Posterior cingulate gyrus (tissue), 11 donors: ENCODE results near the gene TNS4.

Experiments
- DNase-seq, 10 donors: peaks; one replicate each; pipeline versions ENCODE4 v3.0.0 to v3.0.0-alpha.2; 2020 to 2021; ENCODE audit warnings: mixed read lengths in 3 of 10
- intact Hi-C: fragments of 100-400 bp; cut with DNase I; formaldehyde crosslinking; loops from one replicate; pipeline ENCODE4 v1.15.1; 2023

The TNS4 gene

GRCh38 chr17:40518401-40519088 lies 17.1 kb upstream of the TNS4 start:
- no peak for DNase-seq
- intact Hi-C loops = no loop called here

- intact Hi-C loops = no loop called here
- no peak for DNase-seq
Measured at GRCh38 chr17:40517981-40518380, 16.6 kb upstream of the TNS4 start.

- intact Hi-C loops = no loop called here
- no peak for DNase-seq
Measured at GRCh38 chr17:40517286-40517662, 15.9 kb upstream of the TNS4 start.

GRCh38 chr17:40516581-40517285 lies 15.3 kb upstream of the TNS4 start:
- no peak for DNase-seq
- intact Hi-C loops = no loop called here

GRCh38 chr17:40515491-40516041 lies 14.1 kb upstream of the TNS4 start:
- intact Hi-C loops = no loop called here
- DNase-seq = no peak

- no peak for DNase-seq
- intact Hi-C loops = no loop called here
Measured at GRCh38 chr17:40515011-40515410, 13.6 kb upstream of the TNS4 start.

- DNase-seq = no peak
- intact Hi-C loops = no loop called here
Measured at GRCh38 chr17:40514013-40514875, 12.8 kb upstream of the TNS4 start.

- intact Hi-C loops = no loop called here
- no peak for DNase-seq
Measured at GRCh38 chr17:40511667-40512220, 10.3 kb upstream of the TNS4 start.

- no peak for DNase-seq
- intact Hi-C loops = no loop called here
Measured at GRCh38 chr17:40511136-40511535, 9.7 kb upstream of the TNS4 start.

GRCh38 chr17:40510328-40510648 lies 8.9 kb upstream of the TNS4 start:
- intact Hi-C loops = no loop called here
- no peak for DNase-seq

GRCh38 chr17:40509626-40510327 lies 8.4 kb upstream of the TNS4 start:
- DNase-seq = no peak
- intact Hi-C loops = no loop called here

- no peak for DNase-seq
- intact Hi-C loops = no loop called here
Measured at GRCh38 chr17:40506786-40507185, 5.4 kb upstream of the TNS4 start.

- intact Hi-C loops = no loop called here
- no peak for DNase-seq
Measured at GRCh38 chr17:40503154-40503553, 1.7 kb upstream of the TNS4 start.

- intact Hi-C loops = no loop called here
- peak in 1 of 10 donors; percentile 15 for DNase-seq
Measured at GRCh38 chr17:40502716-40503115, 1.3 kb upstream of the TNS4 start.

- DNase-seq = peak in 1 of 10 donors; percentile 48
- intact Hi-C loops = no loop called here
Measured at GRCh38 chr17:40500709-40501108, 714 bp downstream of the TNS4 start.

- intact Hi-C loops = no loop called here
- DNase-seq = peak in 1 of 10 donors; percentile 7
Measured at GRCh38 chr17:40500190-40500589, 1.2 kb downstream of the TNS4 start.

- DNase-seq = peak; percentile 18 to 91 (median 48)
Measured at GRCh38 chr17:40499551-40500189, 1.8 kb downstream of the TNS4 start.

GRCh38 chr17:40498281-40499084 lies 2.9 kb downstream of the TNS4 start:
- peak in 1 of 10 donors; percentile 26 for DNase-seq
- intact Hi-C loops = no loop called here

More at GRCh38 chr17:40499551-40500189, 1.8 kb downstream of the TNS4 start:
- intact Hi-C loops = no loop called here

- intact Hi-C loops = no loop called here
- peak in 2 of 10 donors; percentile 14 to 25 for DNase-seq
Measured at GRCh38 chr17:40497695-40498094, 3.7 kb downstream of the TNS4 start.
